ENCODE data around the gene PCDHA10. TPM values are rescaled to one million over a fixed set of nuclear protein-coding genes. Genes with fewer than 3 reads are reported as not detected.

Gene PCDHA10
- total RNA-seq, 1 experiment from 2014 or later: 10.8 TPM

- TF ChIP-seq STAT6 (CRISPR knock-in tag; conservative IDR thresholded peaks at IDR 0.05; ENCODE audit: low read depth): no peak
- TF ChIP-seq AR (CRISPR knock-in tag; IDR thresholded peaks at IDR 0.05): no peak
- no peak for TF ChIP-seq TEAD1 (CRISPR knock-in tag; IDR thresholded peaks at IDR 0.05)
- TF ChIP-seq HMGA2 (CRISPR knock-in tag; IDR thresholded peaks at IDR 0.05): no peak
- no peak for TF ChIP-seq JUN (CRISPR knock-in tag; IDR thresholded peaks at IDR 0.05)
Measured at GRCh38 chr5:140883373-140883772, 27.7 kb downstream of the PCDHA10 start (continued).

- POLR2A ChIA-PET: no interaction called here
- H3K4me3 Mint-ChIP-seq: no peak overlapping the region
- no peak for DNase-seq (ENCODE audit: low spot score)
- no peak for TF ChIP-seq EMX1 (CRISPR knock-in tag; IDR thresholded peaks at IDR 0.05)
- no peak for TF ChIP-seq FOXJ3 (CRISPR knock-in tag; IDR thresholded peaks at IDR 0.05; ENCODE audit: borderline replicate concordance)
- TF ChIP-seq RORB (CRISPR knock-in tag; IDR thresholded peaks at IDR 0.05): no peak
- TF ChIP-seq ZBTB43 (CRISPR knock-in tag; IDR thresholded peaks at IDR 0.05): no peak
- no peak for TF ChIP-seq PREB (CRISPR knock-in tag; IDR thresholded peaks at IDR 0.05; ENCODE audit: borderline replicate concordance)
- TF ChIP-seq ZNF138 (CRISPR knock-in tag; conservative IDR thresholded peaks at IDR 0.05): no peak
- TF ChIP-seq ZNF281 (CRISPR knock-in tag; IDR thresholded peaks at IDR 0.05): no peak
- no peak for TF ChIP-seq MAX (CRISPR knock-in tag; IDR thresholded peaks at IDR 0.05)
- TF ChIP-seq ZNF317 (CRISPR knock-in tag; IDR thresholded peaks at IDR 0.05; ENCODE audit: borderline replicate concordance, low read depth): no peak
- H3K9me3 Mint-ChIP-seq: no peaks in the 10 kb centered on the region
- no peaks in the 10 kb centered on the region for H3K27me3 Mint-ChIP-seq (ENCODE audit: low read depth)
- CTCF ChIA-PET: interaction anchor here (1.5 to 7.5 kb wide), 3 partner anchors 15 to 157 kb away, joined by 4 to 77 read pairs (median 13); partner anchors contain the start of gene PCDHA11
- peak; percentile 63 for ATAC-seq
- peaks cover 16% of the 10 kb centered on the region; the same call in 1 of the 2 replicates for H3K4me1 Mint-ChIP-seq
- H3K27ac Mint-ChIP-seq: no peak overlapping the region
- no peaks in the 10 kb centered on the region; the same call in 1 of the 2 replicates for H3K36me3 Mint-ChIP-seq
Measured at GRCh38 chr5:140883927-140884697, 28.4 kb downstream of the PCDHA10 start.

Measured in WTC11 (cell line).